DMS114 treated with DMSO at 0.1 percent for 48 hours (cell line): Measurements from ENCODE around the gene WDR4.
"Not testable (repeated sequence)": the region's sequence is repeated elsewhere in the genome, so short reads cannot be mapped to it uniquely, and the experiment has no call there.

Experiments
- DNase-seq: peaks from one replicate; lab custom pipeline; 2025; ENCODE audit not compliant: unreplicated experiment; lab: John Stamatoyannopoulos, UW

WDR4 gene

GRCh38 chr21:42840411-42841155 is 38.8 kb downstream of the WDR4 start:
- no peak for DNase-seq

GRCh38 chr21:42839271-42840231 is 39.8 kb downstream of the WDR4 start:
- DNase-seq, result no peak

- DNase-seq, result not testable (repeated sequence)
Observed at GRCh38 chr21:42838212-42838690, 41.1 kb downstream of the WDR4 start.

GRCh38 chr21:42837421-42838211 is 41.7 kb downstream of the WDR4 start:
- no peak for DNase-seq

- DNase-seq, result no peak
Observed at GRCh38 chr21:42836767-42837301, 42.5 kb downstream of the WDR4 start.

- no peak for DNase-seq
Observed at GRCh38 chr21:42836402-42836666, 43.0 kb downstream of the WDR4 start.

- no peak for DNase-seq
Observed at GRCh38 chr21:42835611-42836401, 43.5 kb downstream of the WDR4 start.

- DNase-seq, result no peak
Observed at GRCh38 chr21:42835211-42835610, 44.1 kb downstream of the WDR4 start.

GRCh38 chr21:42834726-42835191 is 44.6 kb downstream of the WDR4 start:
- no peak for DNase-seq

- no peak for DNase-seq
Observed at GRCh38 chr21:42833859-42834725, 45.2 kb downstream of the WDR4 start.

GRCh38 chr21:42833439-42833815 is 45.9 kb downstream of the WDR4 start:
- no peak for DNase-seq

GRCh38 chr21:42832321-42832630 is 47.1 kb downstream of the WDR4 start:
- DNase-seq, result not testable (repeated sequence)

GRCh38 chr21:42830456-42831455 is 48.6 kb downstream of the WDR4 start:
- no peak for DNase-seq

GRCh38 chr21:42829954-42830353 is 49.4 kb downstream of the WDR4 start:
- no peak for DNase-seq

GRCh38 chr21:42829417-42829816 is 49.9 kb downstream of the WDR4 start:
- DNase-seq, result no peak

- DNase-seq, result no peak
Observed at GRCh38 chr21:42827588-42827987, 51.8 kb downstream of the WDR4 start.

GRCh38 chr21:42820616-42821465 is 58.5 kb downstream of the WDR4 start:
- no peak for DNase-seq
